Nephron (organoid): ENCODE data around the gene GTF2H4.
"Not testable (repeated sequence)": the region's sequence is repeated elsewhere in the genome, so short reads cannot be mapped to it uniquely, and the experiment has no call there.

Source experiments
- H3K27ac Mint-ChIP-seq, 3 experiments: 2 replicates each; pipeline ENCODE4 v1.8.0; 2020; ENCODE audit warnings: mixed read lengths in 3 of 3, mild to moderate bottlenecking in 2 of 3, moderate library complexity in 1 of 3
- H3K27me3 Mint-ChIP-seq: 2 replicates; pipeline ENCODE4 v1.8.0; 2021; ENCODE audit warnings: low read depth, mild to moderate bottlenecking, moderate library complexity, mixed read lengths
- H3K36me3 Mint-ChIP-seq: 2 replicates; pipeline ENCODE4 v1.8.0; 2020; ENCODE audit warnings: low read depth, mixed read lengths
- H3K4me1 Mint-ChIP-seq: 2 replicates; pipeline ENCODE4 v1.8.0; 2020; ENCODE audit warnings: mixed read lengths
- H3K4me3 Mint-ChIP-seq, 3 experiments: 2 replicates each; pipeline ENCODE4 v1.8.0; 2020; ENCODE audit warnings: mild to moderate bottlenecking in 3 of 3, mixed read lengths in 3 of 3, moderate library complexity in 2 of 3
- H3K9me3 Mint-ChIP-seq: 2 replicates; pipeline ENCODE4 v1.8.0; 2020; ENCODE audit warnings: mixed read lengths
- TF ChIP-seq, protein P1 (sequence below), 3 experiments: fragments of 200-600 bp; sonication (generic); IDR thresholded peaks; one replicate each; pipeline ENCODE4 v1.5.0; 2021; ENCODE audit warnings: antibody characterized with exemption in 3 of 3; ENCODE audit not compliant: unreplicated experiment in 3 of 3

The GTF2H4 gene

DNA sequence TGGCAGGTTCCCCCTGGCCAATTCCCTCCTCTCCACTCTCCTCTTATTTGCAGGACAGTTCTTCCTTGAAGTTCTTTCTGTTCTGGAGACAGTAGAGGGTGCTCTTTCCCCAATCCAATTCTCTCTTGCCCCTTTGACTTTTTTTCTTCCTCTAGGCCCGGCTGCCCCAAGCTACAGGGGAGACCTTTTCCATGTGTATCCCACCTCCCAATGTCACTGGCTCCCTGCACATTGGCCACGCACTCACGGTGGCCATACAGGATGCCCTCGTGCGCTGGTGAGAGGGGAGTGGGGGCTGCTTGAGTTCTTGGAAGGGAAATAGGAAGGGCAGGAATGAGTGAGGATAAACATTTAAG lies 7.6 kb downstream of the GTF2H4 start:
- H3K27ac Mint-ChIP-seq: peak overlapping the region; percentile 69 to 91 (median 80)
- no peaks in the 10 kb centered on the region for H3K27me3 Mint-ChIP-seq
- TF ChIP-seq, protein P1, sequence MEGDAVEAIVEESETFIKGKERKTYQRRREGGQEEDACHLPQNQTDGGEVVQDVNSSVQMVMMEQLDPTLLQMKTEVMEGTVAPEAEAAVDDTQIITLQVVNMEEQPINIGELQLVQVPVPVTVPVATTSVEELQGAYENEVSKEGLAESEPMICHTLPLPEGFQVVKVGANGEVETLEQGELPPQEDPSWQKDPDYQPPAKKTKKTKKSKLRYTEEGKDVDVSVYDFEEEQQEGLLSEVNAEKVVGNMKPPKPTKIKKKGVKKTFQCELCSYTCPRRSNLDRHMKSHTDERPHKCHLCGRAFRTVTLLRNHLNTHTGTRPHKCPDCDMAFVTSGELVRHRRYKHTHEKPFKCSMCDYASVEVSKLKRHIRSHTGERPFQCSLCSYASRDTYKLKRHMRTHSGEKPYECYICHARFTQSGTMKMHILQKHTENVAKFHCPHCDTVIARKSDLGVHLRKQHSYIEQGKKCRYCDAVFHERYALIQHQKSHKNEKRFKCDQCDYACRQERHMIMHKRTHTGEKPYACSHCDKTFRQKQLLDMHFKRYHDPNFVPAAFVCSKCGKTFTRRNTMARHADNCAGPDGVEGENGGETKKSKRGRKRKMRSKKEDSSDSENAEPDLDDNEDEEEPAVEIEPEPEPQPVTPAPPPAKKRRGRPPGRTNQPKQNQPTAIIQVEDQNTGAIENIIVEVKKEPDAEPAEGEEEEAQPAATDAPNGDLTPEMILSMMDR (IDR thresholded peaks at IDR 0.05; ENCODE audit: unreplicated experiment in 3 of 3): peak; percentile 71 to 78 (median 74)
- H3K36me3 Mint-ChIP-seq: peaks cover 56% of the 10 kb centered on the region
- peaks cover 40% of the 10 kb centered on the region for H3K4me1 Mint-ChIP-seq
- peak overlapping the region; percentile 82 to 94 (median 88) for H3K4me3 Mint-ChIP-seq
- H3K9me3 Mint-ChIP-seq: no peaks in the 10 kb centered on the region

DNA sequence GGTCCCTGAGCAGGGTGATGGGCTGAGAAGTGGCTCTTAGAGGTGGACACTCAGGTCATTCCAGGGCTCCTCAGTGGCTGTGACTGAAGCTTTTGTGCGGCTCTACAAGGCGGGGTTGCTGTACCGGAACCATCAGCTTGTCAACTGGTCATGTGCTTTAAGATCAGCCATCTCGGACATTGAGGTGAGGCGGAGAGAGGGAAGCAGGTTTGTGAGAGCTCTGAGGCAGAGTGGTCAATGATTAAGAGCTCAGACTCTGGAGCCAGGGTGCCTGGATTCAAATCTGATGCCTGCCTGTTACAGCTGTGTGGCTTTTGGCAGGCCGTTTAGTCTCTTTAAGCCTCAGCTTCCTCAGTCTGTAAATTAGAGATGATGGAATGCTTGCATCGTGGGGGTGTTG lies 9.0 kb downstream of the GTF2H4 start:
- Mint-ChIP-seq H3K27me3 (no peaks in the 10 kb centered on the region), H3K4me1 (peaks cover 40% of the 10 kb centered on the region), H3K9me3 (no peaks in the 10 kb centered on the region), H3K36me3 (peaks cover 47% of the 10 kb centered on the region), H3K4me3 (peak overlapping the region in 1 of 3 experiments; percentile 16), H3K27ac (peak overlapping the region in 2 of 3 experiments; percentile 21 to 71)
- TF ChIP-seq, protein P1 (IDR thresholded peaks at IDR 0.05; ENCODE audit: unreplicated experiment in 3 of 3): no peak

DNA sequence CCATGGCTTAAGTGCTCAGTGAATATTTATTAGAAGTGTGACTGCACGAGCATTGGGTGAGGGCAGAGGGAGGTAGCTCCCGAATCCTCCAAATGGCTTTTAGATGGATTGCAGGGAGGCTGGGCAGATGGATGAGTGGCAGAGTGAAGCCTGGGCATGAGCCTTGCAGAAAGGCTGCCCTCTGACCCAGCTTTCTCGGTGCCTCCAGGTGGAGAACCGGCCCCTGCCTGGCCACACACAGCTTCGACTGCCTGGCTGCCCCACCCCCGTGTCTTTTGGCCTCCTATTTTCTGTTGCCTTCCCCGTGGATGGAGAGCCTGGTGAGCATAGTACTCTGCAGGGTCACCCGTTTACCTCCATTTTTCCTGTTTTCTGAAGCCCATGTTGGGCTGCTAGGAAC lies 9.5 kb downstream of the GTF2H4 start:
- Mint-ChIP-seq H3K9me3 (no peaks in the 10 kb centered on the region), H3K36me3 (peaks cover 46% of the 10 kb centered on the region), H3K4me1 (peaks cover 36% of the 10 kb centered on the region)

DNA sequence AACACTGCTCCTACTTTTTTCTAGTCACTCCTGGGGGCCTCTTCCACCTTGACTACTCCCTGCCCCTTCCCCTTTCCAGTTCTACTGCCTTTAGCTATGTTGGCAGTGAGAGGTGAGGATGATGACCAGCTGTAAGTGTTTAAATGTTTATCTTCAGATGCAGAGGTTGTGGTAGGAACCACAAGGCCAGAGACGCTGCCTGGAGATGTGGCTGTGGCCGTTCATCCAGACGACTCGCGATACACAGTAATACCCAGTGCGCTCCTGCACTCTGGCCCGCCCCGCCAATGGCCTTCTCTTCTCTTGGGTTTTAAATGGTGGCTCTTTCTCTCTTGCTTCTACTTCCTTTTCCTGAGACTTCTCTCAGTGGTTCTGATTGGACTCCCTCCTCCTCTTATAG lies 10.7 kb downstream of the GTF2H4 start:
- Mint-ChIP-seq H3K4me3 (peak overlapping the region in 1 of 3 experiments; percentile 33), H3K27ac (peak overlapping the region in 2 of 3 experiments; percentile 25 to 32), H3K36me3 (peaks cover 52% of the 10 kb centered on the region), H3K9me3 (no peaks in the 10 kb centered on the region), H3K27me3 (no peaks in the 10 kb centered on the region), H3K4me1 (peaks cover 29% of the 10 kb centered on the region)
- TF ChIP-seq, protein P1 (IDR thresholded peaks at IDR 0.05; ENCODE audit: unreplicated experiment in 3 of 3): no peak

More for the DNA sequence above, 9.5 kb downstream of the GTF2H4 start:
- no peaks in the 10 kb centered on the region for H3K27me3 Mint-ChIP-seq
- TF ChIP-seq, protein P1 (IDR thresholded peaks at IDR 0.05; ENCODE audit: unreplicated experiment in 3 of 3): no peak
- H3K4me3 Mint-ChIP-seq: peak overlapping the region in 1 of 3 experiments; percentile 20
- H3K27ac Mint-ChIP-seq: peak overlapping the region in 1 of 3 experiments; percentile 71

DNA sequence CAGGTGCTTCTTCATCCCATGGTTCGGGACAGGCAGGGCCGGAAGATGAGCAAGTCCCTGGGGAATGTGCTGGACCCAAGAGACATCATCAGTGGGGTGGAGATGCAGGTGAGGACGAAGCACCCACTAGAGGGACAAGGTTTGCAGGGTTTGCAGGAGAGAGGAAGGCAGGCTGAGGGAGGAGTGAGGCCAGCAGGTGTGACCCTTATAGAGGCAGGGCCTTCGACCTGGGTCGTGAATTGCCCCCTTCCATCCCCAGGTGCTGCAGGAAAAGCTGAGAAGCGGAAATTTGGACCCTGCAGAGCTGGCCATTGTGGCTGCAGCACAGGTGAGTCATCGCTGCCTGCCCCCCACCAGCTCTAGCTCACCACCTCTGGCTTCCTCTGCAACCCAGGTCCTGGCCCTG lies 14.4 kb downstream of the GTF2H4 start:
- Mint-ChIP-seq H3K27me3 (no peaks in the 10 kb centered on the region), H3K4me1 (no peaks in the 10 kb centered on the region), H3K9me3 (no peaks in the 10 kb centered on the region), H3K36me3 (peaks cover 52% of the 10 kb centered on the region), H3K4me3 (no peak overlapping the region), H3K27ac (peak overlapping the region in 1 of 3 experiments; percentile 51)
- TF ChIP-seq, protein P1 (IDR thresholded peaks at IDR 0.05; ENCODE audit: unreplicated experiment in 3 of 3): no peak

DNA sequence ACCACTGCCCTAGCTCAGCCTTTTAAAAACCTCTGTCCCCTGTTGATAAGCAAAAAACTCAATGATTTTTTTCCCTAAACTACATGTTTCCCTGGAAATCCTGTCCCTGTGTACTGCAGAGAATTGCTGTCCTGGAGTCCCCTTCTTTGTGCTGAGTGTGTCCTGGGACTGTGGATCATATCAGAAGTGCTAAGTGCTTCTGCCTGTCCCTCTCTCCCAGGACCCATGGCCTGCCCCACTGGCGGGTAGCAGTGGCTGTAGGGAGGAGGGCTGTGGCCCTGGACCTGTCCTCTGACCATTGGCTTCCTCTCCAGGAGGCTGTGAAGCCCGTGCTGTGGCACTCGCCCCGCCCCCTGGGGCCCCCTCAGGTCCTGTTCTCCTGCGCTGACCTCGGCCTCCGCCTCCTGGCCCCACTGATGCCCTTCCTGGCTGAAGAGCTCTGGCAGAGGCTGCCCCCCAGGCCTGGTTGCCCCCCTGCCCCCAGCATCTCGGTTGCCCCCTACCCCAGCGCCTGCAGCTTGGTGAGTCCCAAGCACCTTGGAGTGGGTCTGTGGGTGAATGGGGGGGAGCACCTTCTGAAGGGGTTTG lies 16.1 kb downstream of the GTF2H4 start:
- H3K36me3 Mint-ChIP-seq: peaks cover 56% of the 10 kb centered on the region
- not testable (repeated sequence) for H3K4me1 Mint-ChIP-seq, H3K9me3 Mint-ChIP-seq, H3K4me3 Mint-ChIP-seq, H3K27me3 Mint-ChIP-seq
- H3K27ac Mint-ChIP-seq: peak overlapping the region in 1 of 3 experiments; percentile 89
